Liver (tissue), 3 donors: Measurements from ENCODE around the gene PSG5.
"Not testable (repeated sequence)": the region's sequence is repeated elsewhere in the genome, so short reads cannot be mapped to it uniquely, and the experiment has no call there.

Source experiments
- ATF3 ChIP-seq: IDR thresholded peaks from 2 replicates; pipeline ENCODE4 v1.6.1; 2016; ENCODE audit warnings: antibody characterized with exemption
- CTCF ChIP-seq: fragments of 150-350 bp; IDR thresholded peaks from 2 replicates; pipeline ENCODE4 v1.5.1; 2017; ENCODE audit warnings: improper control_type of control experiment, low read depth, low read length; ENCODE audit not compliant: missing input control
- RXRA ChIP-seq, 2 donors: IDR thresholded peaks; 2 replicates each; pipeline ENCODE4 v1.6.1; 2017 to 2018; ENCODE audit warnings: antibody characterized with exemption in 2 of 2, mild to moderate bottlenecking in 1 of 2
- SP1 ChIP-seq: IDR thresholded peaks from 2 replicates; pipeline ENCODE4 v1.6.1; 2018; ENCODE audit warnings: antibody characterized with exemption, mild to moderate bottlenecking
- TAF1 ChIP-seq: conservative IDR thresholded peaks from 2 replicates; pipeline ENCODE4 v1.6.1; 2016; ENCODE audit warnings: antibody characterized with exemption, mild to moderate bottlenecking
- TF ChIP-seq, protein P1 (sequence below): IDR thresholded peaks from 2 replicates; pipeline ENCODE4 v1.6.1; 2016; ENCODE audit warnings: antibody characterized with exemption
- TF ChIP-seq, protein P2 (sequence below): IDR thresholded peaks from 2 replicates; pipeline ENCODE4 v1.6.1; 2016; ENCODE audit warnings: antibody characterized with exemption, mild to moderate bottlenecking
- donor health status: healthy.
- donor health status: healthy.

- TF ChIP-seq RXRA (IDR thresholded peaks at IDR 0.05) = peak in 1 of 2 donors; percentile 46
- not testable (repeated sequence) for TF ChIP-seq CTCF, TAF1, ATF3, SP1
- TF ChIP-seq, protein P1, sequence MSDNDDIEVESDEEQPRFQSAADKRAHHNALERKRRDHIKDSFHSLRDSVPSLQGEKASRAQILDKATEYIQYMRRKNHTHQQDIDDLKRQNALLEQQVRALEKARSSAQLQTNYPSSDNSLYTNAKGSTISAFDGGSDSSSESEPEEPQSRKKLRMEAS = not testable (repeated sequence)
- TF ChIP-seq, protein P2, sequence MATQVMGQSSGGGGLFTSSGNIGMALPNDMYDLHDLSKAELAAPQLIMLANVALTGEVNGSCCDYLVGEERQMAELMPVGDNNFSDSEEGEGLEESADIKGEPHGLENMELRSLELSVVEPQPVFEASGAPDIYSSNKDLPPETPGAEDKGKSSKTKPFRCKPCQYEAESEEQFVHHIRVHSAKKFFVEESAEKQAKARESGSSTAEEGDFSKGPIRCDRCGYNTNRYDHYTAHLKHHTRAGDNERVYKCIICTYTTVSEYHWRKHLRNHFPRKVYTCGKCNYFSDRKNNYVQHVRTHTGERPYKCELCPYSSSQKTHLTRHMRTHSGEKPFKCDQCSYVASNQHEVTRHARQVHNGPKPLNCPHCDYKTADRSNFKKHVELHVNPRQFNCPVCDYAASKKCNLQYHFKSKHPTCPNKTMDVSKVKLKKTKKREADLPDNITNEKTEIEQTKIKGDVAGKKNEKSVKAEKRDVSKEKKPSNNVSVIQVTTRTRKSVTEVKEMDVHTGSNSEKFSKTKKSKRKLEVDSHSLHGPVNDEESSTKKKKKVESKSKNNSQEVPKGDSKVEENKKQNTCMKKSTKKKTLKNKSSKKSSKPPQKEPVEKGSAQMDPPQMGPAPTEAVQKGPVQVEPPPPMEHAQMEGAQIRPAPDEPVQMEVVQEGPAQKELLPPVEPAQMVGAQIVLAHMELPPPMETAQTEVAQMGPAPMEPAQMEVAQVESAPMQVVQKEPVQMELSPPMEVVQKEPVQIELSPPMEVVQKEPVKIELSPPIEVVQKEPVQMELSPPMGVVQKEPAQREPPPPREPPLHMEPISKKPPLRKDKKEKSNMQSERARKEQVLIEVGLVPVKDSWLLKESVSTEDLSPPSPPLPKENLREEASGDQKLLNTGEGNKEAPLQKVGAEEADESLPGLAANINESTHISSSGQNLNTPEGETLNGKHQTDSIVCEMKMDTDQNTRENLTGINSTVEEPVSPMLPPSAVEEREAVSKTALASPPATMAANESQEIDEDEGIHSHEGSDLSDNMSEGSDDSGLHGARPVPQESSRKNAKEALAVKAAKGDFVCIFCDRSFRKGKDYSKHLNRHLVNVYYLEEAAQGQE = not testable (repeated sequence)
Observed at GRCh38 chr19:43224201-43224854, 38.0 kb upstream of the PSG5 start.
